IMR-90 (cell line): ENCODE results near the gene FCGR2B. TPM values are rescaled to one million over a fixed set of nuclear protein-coding genes. Genes with fewer than 3 reads are reported as not detected.

Experiments
- ATAC-seq: fragments of 200-7000 bp; cut with Tn5 transposase; 2 replicates; pipeline ENCODE4 v1.9.1; 2020; ENCODE audit warnings: low read depth, mild to moderate bottlenecking, moderate library complexity
- BruUV-seq: library from RNA; stranded (reverse); fragments of 400-500 nt; replicated peaks from 2 replicates; lab custom pipeline; 2021; lab: Mats Ljungman, UMichigan
- CTCF ChIA-PET: fragments of 300-600 bp; formaldehyde crosslinking; extraction: SDS; loops from one replicate; lab custom pipeline; 2021; ENCODE audit warnings: antibody characterized with exemption; lab: Yijun Ruan, JAX
- POLR2A ChIA-PET: fragments of 300-600 bp; sonication (Branson Sonifier 250); formaldehyde crosslinking; loops from one replicate; lab custom pipeline; 2022; ENCODE audit warnings: antibody characterized with exemption; ENCODE audit not compliant: unreplicated experiment; lab: Charles Lee
- DNase-seq: peaks from one replicate; pipeline ENCODE4 v3.0.0; 2013
- H2AFZ ChIP-seq: replicated peaks from 2 replicates; pipeline ENCODE3; 2013; ENCODE audit warnings: low read length, mild to moderate bottlenecking; ENCODE audit not compliant: poor library complexity
- H2AK5ac ChIP-seq: 2 replicates; pipeline ENCODE4 v1.6.1; 2013; ENCODE audit warnings: low read depth, low read length, inconsistent platforms
- H2AK9ac ChIP-seq: replicated peaks from 2 replicates; pipeline ENCODE3; 2013; ENCODE audit warnings: mild to moderate bottlenecking, low read depth, low read length, moderate library complexity; ENCODE audit not compliant: poor library complexity
- H2BK120ac ChIP-seq: 2 replicates; pipeline ENCODE4 v1.6.1; 2013; ENCODE audit warnings: low read depth, low read length, inconsistent platforms
- H2BK15ac ChIP-seq: 3 replicates; pipeline ENCODE4 v1.6.1; 2013; ENCODE audit warnings: low read depth, low read length, inconsistent platforms
- H2BK20ac ChIP-seq: 2 replicates; pipeline ENCODE4 v1.6.1; 2013; ENCODE audit warnings: low read depth, mild to moderate bottlenecking, inconsistent platforms, low read length, moderate library complexity
- H2BK5ac ChIP-seq: 2 replicates; pipeline ENCODE4 v1.6.1; 2013; ENCODE audit warnings: mild to moderate bottlenecking, low read depth, low read length, inconsistent platforms; ENCODE audit not compliant: poor library complexity, severe bottlenecking
- H3K14ac ChIP-seq: replicated peaks from 2 replicates; pipeline ENCODE4 v1.6.1; 2013; ENCODE audit warnings: low read depth, low read length, inconsistent platforms
- H3K18ac ChIP-seq: 2 replicates; pipeline ENCODE4 v1.6.1; 2013; ENCODE audit warnings: low read depth, low read length, control low read depth
- H3K23ac ChIP-seq: 2 replicates; pipeline ENCODE4 v1.6.1; 2013; ENCODE audit warnings: low read depth, low read length, inconsistent platforms
- H3K27ac ChIP-seq: 2 replicates; pipeline ENCODE4 v1.5.1; 2013; ENCODE audit warnings: mild to moderate bottlenecking, control low read depth, low read length; ENCODE audit not compliant: insufficient read depth
- H3K27me3 ChIP-seq: 2 replicates; pipeline ENCODE4 v1.6.1; 2013; ENCODE audit warnings: low read length; ENCODE audit not compliant: control insufficient read depth, insufficient read depth
- H3K36me3 ChIP-seq: 2 replicates; pipeline ENCODE4 v1.6.1; 2013; ENCODE audit warnings: low read length, mixed read lengths; ENCODE audit not compliant: control insufficient read depth, insufficient read depth
- H3K4ac ChIP-seq: 2 replicates; pipeline ENCODE4 v1.6.1; 2013; ENCODE audit warnings: low read depth, low read length, inconsistent platforms
- H3K4me1 ChIP-seq: 2 replicates; pipeline ENCODE4 v1.6.1; 2013; ENCODE audit warnings: low read length, mixed read lengths; ENCODE audit not compliant: control insufficient read depth, insufficient read depth
- H3K4me2 ChIP-seq: 2 replicates; pipeline ENCODE4 v1.6.1; 2013; ENCODE audit warnings: low read depth, mild to moderate bottlenecking, control low read depth, low read length, moderate library complexity
- H3K4me3 ChIP-seq: 2 replicates; pipeline ENCODE4 v1.5.1; 2013; ENCODE audit warnings: low read depth, mild to moderate bottlenecking, control low read depth, low read length, moderate library complexity; ENCODE audit not compliant: insufficient read depth
- H3K56ac ChIP-seq: 2 replicates; pipeline ENCODE4 v1.6.1; 2013; ENCODE audit warnings: low read length, inconsistent platforms; ENCODE audit not compliant: insufficient read depth; ENCODE audit errors: extremely low read depth
- H3K79me1 ChIP-seq, 2 experiments: 2 replicates each; pipeline ENCODE4 v1.6.1; 2013; ENCODE audit warnings: low read length in 2 of 2, inconsistent platforms in 1 of 2, low read depth in 1 of 2
- H3K9ac ChIP-seq: 2 replicates; pipeline ENCODE4 v1.6.1; 2013; ENCODE audit warnings: low read depth, low read length, control low read depth
- H3K9me1 ChIP-seq: 2 replicates; pipeline ENCODE4 v1.6.1; 2013; ENCODE audit warnings: low read length, inconsistent platforms; ENCODE audit not compliant: insufficient read depth
- H3K9me3 ChIP-seq: 2 replicates; pipeline ENCODE4 v1.6.1; 2013; ENCODE audit warnings: low read length; ENCODE audit not compliant: control insufficient read depth, insufficient read depth
- H4K20me1 ChIP-seq: 2 replicates; pipeline ENCODE4 v1.6.1; 2013; ENCODE audit warnings: low read length, inconsistent platforms; ENCODE audit not compliant: insufficient read depth
- H4K5ac ChIP-seq: 2 replicates; pipeline ENCODE4 v1.6.1; 2013; ENCODE audit warnings: mild to moderate bottlenecking, low read depth, low read length, control low read depth
- H4K8ac ChIP-seq, 2 experiments: 2 replicates each; pipeline ENCODE4 v1.6.1; 2013; ENCODE audit warnings: low read depth in 2 of 2, low read length in 2 of 2, control low read depth in 1 of 2, inconsistent platforms in 1 of 2
- H4K91ac ChIP-seq: 2 replicates; pipeline ENCODE4 v1.6.1; 2013; ENCODE audit warnings: low read depth, low read length, inconsistent platforms; ENCODE audit not compliant: insufficient read depth
- BHLHE40 ChIP-seq: fragments of 150-350 bp; IDR thresholded peaks from 2 replicates; pipeline ENCODE4 v1.6.1; 2016; ENCODE audit warnings: mild to moderate bottlenecking, low read depth, low read length
- CEBPB ChIP-seq: IDR thresholded peaks from 2 replicates; pipeline ENCODE4 v1.6.1; 2012; ENCODE audit warnings: low read depth, low read length, improper control_type of control experiment
- CHD1 ChIP-seq: IDR thresholded peaks from 2 replicates; pipeline ENCODE4 v1.6.1; 2012; ENCODE audit warnings: low read depth, low read length, improper control_type of control experiment
- ELK1 ChIP-seq: fragments of 150-350 bp; IDR thresholded peaks from 2 replicates; pipeline ENCODE4 v1.6.1; 2016; ENCODE audit warnings: low read depth, mild to moderate bottlenecking, low read length, moderate library complexity, borderline replicate concordance
- MAZ ChIP-seq: IDR thresholded peaks from 2 replicates; pipeline ENCODE4 v1.6.1; 2012; ENCODE audit warnings: low read depth, mild to moderate bottlenecking, low read length, improper control_type of control experiment, moderate library complexity, borderline replicate concordance
- MXI1 ChIP-seq: IDR thresholded peaks from 2 replicates; pipeline ENCODE4 v1.6.1; 2012; ENCODE audit warnings: low read depth, mild to moderate bottlenecking, low read length, moderate library complexity, borderline replicate concordance
- NFE2L2 ChIP-seq: fragments of 150-350 bp; IDR thresholded peaks from 2 replicates; pipeline ENCODE4 v1.6.1; 2016; ENCODE audit warnings: low read depth, mild to moderate bottlenecking, low read length
- POLR2A ChIP-seq: IDR thresholded peaks from 2 replicates; pipeline ENCODE4 v1.6.1; 2012; ENCODE audit warnings: mild to moderate bottlenecking, low read depth, low read length
- RAD21 ChIP-seq: IDR thresholded peaks from 2 replicates; pipeline ENCODE4 v1.6.1; 2012; ENCODE audit warnings: low read length, improper control_type of control experiment
- RCOR1 ChIP-seq: IDR thresholded peaks from 2 replicates; pipeline ENCODE4 v1.6.1; 2012; ENCODE audit warnings: mild to moderate bottlenecking, low read length, improper control_type of control experiment; ENCODE audit not compliant: insufficient replicate concordance
- SMC3 ChIP-seq: fragments of 150-350 bp; IDR thresholded peaks from 2 replicates; pipeline ENCODE4 v1.6.1; 2016; ENCODE audit warnings: low read depth, mild to moderate bottlenecking, antibody characterized with exemption, low read length, moderate library complexity
- USF2 ChIP-seq: fragments of 150-350 bp; IDR thresholded peaks from 2 replicates; pipeline ENCODE4 v1.6.1; 2017; ENCODE audit warnings: mild to moderate bottlenecking, antibody characterized with exemption, low read length, low read depth
- WGBS, 2 experiments: methylation state at CpG; one replicate each; pipeline versions ENCODE4 v1.1.5 to v1.1.7; 2013; ENCODE audit warnings: missing lambda C conversion rate in 2 of 2; ENCODE audit not compliant: insufficient read length in 1 of 2; ENCODE audit errors: extremely low coverage in 2 of 2; 5-methylcytosine and 5-hydroxymethylcytosine counted together
- dilution Hi-C: fragments of 300-500 bp; cut with HindIII; formaldehyde crosslinking; loops from one replicate; pipeline ENCODE4 v1.14.3; 2018; ENCODE audit warnings: low sequenced_read_pairs; ENCODE audit not compliant: unreplicated experiment
- in situ Hi-C: fragments of 300-500 bp; cut with MboI; formaldehyde crosslinking; loops from 3 replicates; pipeline ENCODE4 v1.14.3; 2019; ENCODE audit warnings: low sequenced_read_pairs, inconsistent platforms, mixed read lengths
- intact Hi-C: fragments of 100-400 bp; cut with micrococcal nuclease; formaldehyde crosslinking; loops from 2 replicates; pipeline ENCODE4 v1.10.0; 2022
- polyA plus RNA-seq, 3 experiments: library from polyadenylated mRNA; depleted of rRNA; stranded (reverse); fragments of >200 nt; gene quantifications; 2 replicates each; pipeline ENCODE4 v1.2.3, GENCODE V29; 2012; ENCODE audit warnings: low replicate concordance in 1 of 3
- total RNA-seq: library from RNA; depleted of rRNA; stranded (reverse); fragments of >200 nt; gene quantifications from 2 replicates; pipeline ENCODE4 v1.2.3, GENCODE V29; 2012

Gene FCGR2B
- total and polyA plus RNA-seq, 2 of the 4 experiments (the other 2 are of a cell fraction), result not detected

GRCh38 chr1:161718559-161719324, 55.8 kb downstream of the FCGR2B start:
- no peak overlapping the region for H3K27ac ChIP-seq
- no peaks in the 10 kb centered on the region for H3K79me1 ChIP-seq
- no peak overlapping the region for H3K56ac ChIP-seq
- no peak overlapping the region for H2AFZ ChIP-seq
- ATAC-seq (no peak), DNase-seq (no peak)
- no peak overlapping the region for H3K9ac ChIP-seq
- H4K8ac ChIP-seq, result no peak overlapping the region
- no peak overlapping the region for H4K5ac ChIP-seq
- H3K14ac ChIP-seq, result no peak overlapping the region
- no peaks in the 10 kb centered on the region for H3K36me3 ChIP-seq
- H2BK5ac ChIP-seq, result no peak overlapping the region
- H2BK20ac ChIP-seq, result no peak overlapping the region
- H3K4ac ChIP-seq, result no peak overlapping the region
- no peaks in the 10 kb centered on the region for H3K27me3 ChIP-seq
- H3K9me1 ChIP-seq, result peaks cover 13% of the 10 kb centered on the region
- no peak overlapping the region for H3K4me3 ChIP-seq
- no peak overlapping the region for H3K4me2 ChIP-seq
- in situ Hi-C loops (no loop called here), intact Hi-C loops (no loop called here), dilution Hi-C loops (no loop called here)
- H3K23ac ChIP-seq, result no peak overlapping the region
- H2AK9ac ChIP-seq, result no peak overlapping the region
- H4K91ac ChIP-seq, result no peak overlapping the region
- no peak overlapping the region for H2BK120ac ChIP-seq
- H4K20me1 ChIP-seq, result no peaks in the 10 kb centered on the region
- H3K9me3 ChIP-seq, result no peaks in the 10 kb centered on the region
- peaks cover 2% of the 10 kb centered on the region for H3K4me1 ChIP-seq
- H2BK15ac ChIP-seq, result no peak overlapping the region
- ChIA-PET CTCF (no interaction called here), POLR2A (no interaction called here)
- no peak overlapping the region for H2AK5ac ChIP-seq
- no peak for TF ChIP-seq RCOR1
- no peak for TF ChIP-seq CEBPB
- TF ChIP-seq RAD21, result no peak
- no peak for TF ChIP-seq CHD1
- TF ChIP-seq MAZ, result no peak
- no peak for TF ChIP-seq NFE2L2
- no peak for TF ChIP-seq POLR2A
- TF ChIP-seq MXI1, result no peak
- TF ChIP-seq USF2, result no peak
- TF ChIP-seq BHLHE40, result no peak
- no peak for TF ChIP-seq SMC3
- no peak for TF ChIP-seq ELK1
- no TSS peak for BruUV-seq
- WGBS, 2 experiments, result 100% methylated on average over 2 of the region's 8 CpGs; no CpG with 5 or more reads in 1 of the 2 experiments
- no peak overlapping the region for H3K18ac ChIP-seq
